ENCODE results near the gene GGT5.
"Not testable (repeated sequence)": the region's sequence is repeated elsewhere in the genome, so short reads cannot be mapped to it uniquely, and the experiment has no call there.

DNA sequence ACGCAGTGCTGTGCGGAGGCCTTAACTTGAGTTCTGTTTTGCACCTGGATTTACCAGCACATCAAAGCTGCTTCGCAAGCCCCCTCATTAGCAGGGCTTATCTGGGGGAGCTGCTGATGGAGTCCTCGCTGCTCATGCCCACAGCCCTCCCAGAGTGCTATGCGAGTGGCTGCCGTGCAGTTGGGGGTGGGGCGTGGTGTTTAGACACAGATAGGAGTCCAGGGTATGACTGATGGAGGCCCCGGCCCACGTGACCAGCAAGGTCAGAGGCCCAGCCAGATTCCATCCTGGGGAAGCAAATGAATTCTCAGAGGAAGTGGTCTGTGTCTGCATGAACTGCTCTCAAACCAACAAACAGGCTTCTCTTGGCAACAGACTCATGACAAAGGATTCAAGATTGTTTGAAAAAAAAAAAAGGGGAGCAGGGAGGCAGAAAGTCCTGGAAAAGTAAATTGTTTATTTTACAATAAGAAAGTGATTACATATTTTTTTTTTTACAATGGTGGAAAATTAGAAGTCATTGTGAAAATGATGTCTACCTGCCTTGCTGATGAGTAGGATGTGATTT lies 19.5 kb upstream of the GGT5 start:
- TF ChIP-seq, protein P1, sequence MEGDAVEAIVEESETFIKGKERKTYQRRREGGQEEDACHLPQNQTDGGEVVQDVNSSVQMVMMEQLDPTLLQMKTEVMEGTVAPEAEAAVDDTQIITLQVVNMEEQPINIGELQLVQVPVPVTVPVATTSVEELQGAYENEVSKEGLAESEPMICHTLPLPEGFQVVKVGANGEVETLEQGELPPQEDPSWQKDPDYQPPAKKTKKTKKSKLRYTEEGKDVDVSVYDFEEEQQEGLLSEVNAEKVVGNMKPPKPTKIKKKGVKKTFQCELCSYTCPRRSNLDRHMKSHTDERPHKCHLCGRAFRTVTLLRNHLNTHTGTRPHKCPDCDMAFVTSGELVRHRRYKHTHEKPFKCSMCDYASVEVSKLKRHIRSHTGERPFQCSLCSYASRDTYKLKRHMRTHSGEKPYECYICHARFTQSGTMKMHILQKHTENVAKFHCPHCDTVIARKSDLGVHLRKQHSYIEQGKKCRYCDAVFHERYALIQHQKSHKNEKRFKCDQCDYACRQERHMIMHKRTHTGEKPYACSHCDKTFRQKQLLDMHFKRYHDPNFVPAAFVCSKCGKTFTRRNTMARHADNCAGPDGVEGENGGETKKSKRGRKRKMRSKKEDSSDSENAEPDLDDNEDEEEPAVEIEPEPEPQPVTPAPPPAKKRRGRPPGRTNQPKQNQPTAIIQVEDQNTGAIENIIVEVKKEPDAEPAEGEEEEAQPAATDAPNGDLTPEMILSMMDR (IDR thresholded peaks at IDR 0.05) = not testable (repeated sequence)
- not testable (repeated sequence) for TF ChIP-seq POLR2A (IDR thresholded peaks at IDR 0.05)
